Cerebellar nuclear complex (tissue), 1 donor: ENCODE results near the gene CLASP1.
"Not testable (repeated sequence)": the region's sequence is repeated elsewhere in the genome, so short reads cannot be mapped to it uniquely, and the experiment has no call there.

ENCODE experiments used
- DNase-seq, 2 experiments: peaks; one replicate each; lab custom pipeline; 2025; lab: John Stamatoyannopoulos, UW

The CLASP1 gene

GRCh38 chr2:121349721-121350401 is 299.4 kb downstream of the CLASP1 start:
- no peak for DNase-seq

- no peak for DNase-seq
Measured at GRCh38 chr2:121348128-121348740, 301.0 kb downstream of the CLASP1 start.

GRCh38 chr2:121346859-121347258 is 302.4 kb downstream of the CLASP1 start:
- DNase-seq = no peak

DNA sequence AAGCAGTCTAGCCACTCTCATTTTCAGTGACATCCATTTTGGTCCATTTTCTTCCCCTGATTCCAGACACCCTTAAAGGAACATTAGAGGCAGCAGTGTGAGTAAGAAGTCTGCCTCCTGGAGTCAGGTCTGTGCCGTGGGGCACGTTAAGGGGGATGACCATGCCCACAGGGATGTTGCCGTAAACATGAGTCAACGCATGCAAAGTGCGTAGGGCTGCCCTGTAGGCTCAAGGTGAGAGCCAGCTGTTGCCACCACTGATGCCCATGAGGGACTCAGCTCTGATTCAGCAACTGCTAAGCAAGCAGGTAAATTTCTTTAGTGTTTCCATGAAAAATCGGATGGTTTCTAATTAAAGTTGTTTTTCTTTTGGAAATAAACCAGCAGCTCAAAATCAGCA is 302.9 kb downstream of the CLASP1 start:
- DNase-seq = no peak

GRCh38 chr2:121345887-121346286 is 303.4 kb downstream of the CLASP1 start:
- DNase-seq = no peak

GRCh38 chr2:121345101-121345500 is 304.2 kb downstream of the CLASP1 start:
- no peak for DNase-seq

DNA sequence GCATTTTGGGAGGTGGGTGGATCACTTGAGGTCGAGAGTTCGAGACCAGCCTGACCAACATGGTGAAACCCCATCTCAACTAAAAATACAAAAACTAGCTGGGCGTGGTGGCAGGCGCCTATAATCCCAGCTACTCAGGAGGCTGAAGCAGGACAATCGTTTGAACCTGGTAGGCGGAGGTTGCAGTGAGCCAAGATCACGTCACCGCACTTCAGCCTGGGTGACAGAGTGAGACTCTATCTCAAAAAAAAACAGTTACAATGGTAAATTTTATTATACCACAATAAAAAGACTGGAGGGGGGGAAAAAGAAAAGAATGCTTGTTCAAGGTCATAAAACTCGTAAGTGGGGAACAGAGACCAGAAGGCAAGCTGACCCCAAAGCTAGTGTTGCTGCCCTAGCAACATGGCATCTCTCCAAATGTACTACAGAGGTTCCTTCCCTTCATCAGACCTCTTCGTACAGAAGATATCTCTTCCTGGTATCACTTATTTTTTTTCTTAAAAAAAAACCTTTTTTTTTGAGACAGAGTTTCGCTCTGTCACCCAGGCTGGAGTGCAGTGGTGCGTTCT is 305.3 kb downstream of the CLASP1 start:
- DNase-seq = not testable (repeated sequence)

DNA sequence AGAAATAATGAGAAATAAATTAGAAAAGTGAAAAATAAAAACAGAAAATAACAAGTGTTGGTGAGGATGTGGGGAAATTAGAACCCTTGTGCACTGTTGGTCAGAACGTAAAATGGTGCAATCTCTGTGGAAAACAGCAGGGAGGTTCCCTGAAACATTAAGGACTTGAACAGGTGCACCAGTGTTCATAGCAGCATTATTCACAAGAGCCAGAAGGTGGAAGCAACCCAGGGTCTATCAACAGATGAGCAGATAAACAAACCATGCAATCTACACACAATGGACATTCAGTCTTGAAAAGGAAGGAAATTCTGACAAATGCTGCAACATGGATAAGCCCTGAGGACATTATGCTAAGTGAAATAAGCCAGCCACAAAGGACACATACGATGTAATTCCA is 306.1 kb downstream of the CLASP1 start:
- no peak for DNase-seq

GRCh38 chr2:121342751-121343150 is 306.5 kb downstream of the CLASP1 start:
- DNase-seq = no peak

DNA sequence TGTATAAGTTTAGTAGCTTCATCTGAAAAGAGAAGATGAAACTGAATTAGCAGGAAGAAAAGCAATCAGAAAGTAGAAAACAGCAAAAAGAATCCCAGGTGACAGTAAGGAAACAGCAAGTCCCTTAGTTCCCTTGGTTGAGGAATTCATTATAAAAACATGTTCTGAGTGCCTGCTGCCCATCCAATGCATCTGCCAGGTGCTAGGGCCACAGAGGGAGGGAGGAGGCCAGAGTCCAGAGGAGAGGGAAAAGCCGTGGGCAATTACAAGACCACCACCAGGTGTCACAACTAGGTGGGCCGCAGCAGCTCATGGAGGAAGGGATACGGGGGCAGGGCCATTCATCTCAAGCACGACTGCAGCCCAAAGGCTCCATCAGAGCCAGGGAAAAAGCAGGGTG is 308.3 kb downstream of the CLASP1 start:
- DNase-seq = no peak

DNA sequence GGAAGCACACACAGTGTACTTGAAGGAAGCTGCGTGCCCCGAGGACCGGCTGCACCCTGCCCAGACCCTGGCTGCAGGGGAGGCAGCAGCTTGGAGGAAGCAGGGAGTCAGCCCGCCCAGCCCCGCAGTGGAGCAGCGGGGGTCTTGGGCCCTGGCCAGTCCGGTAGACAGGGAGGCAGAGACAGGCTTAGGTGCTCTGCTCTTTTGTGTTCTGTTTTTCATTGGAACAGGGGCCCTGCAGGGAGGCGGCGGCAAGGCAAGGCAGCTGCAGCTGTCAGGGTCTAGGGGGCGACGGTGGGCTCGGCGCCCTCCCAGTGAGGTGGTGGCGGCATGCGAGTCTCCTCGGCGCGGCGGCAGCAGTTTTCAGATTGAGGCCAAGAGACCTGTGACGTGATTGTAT is 311.0 kb downstream of the CLASP1 start:
- no peak for DNase-seq

DNA sequence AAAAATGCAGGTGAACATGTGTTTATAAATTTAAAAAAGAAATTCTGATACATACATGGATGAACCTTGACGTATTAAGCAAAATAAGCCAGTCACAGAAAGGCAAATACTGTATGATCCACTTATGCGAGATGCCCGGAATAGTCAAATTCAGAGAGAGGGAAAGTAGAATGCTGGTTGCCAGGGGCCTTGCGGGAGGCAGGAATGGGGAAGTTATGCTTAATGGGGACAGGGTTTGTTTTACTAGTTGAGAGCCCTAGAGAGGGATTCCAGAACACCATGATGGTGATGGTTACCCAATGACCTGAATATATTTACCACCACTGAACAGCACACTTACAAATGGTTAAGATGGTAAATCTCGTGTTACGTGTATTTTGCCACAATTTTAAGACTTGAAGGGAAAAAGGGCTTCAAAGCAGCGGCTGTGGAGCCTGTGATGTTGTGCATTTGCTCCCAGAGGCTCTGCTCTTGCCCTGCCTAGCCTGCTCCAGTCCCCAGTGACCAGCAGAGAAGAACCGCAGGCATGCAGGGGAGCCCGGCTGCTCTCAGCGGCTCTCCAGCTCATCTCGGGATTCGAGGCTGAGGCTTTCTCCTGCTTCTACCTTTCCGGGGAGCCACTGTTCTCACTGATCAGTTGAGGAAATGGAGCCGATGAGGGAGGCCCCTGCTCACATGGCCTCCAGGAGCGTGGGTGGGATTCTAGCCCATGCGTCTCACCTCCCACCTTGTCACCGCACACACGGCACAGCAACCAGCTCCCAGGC is 312.6 kb downstream of the CLASP1 start:
- no peak for DNase-seq

GRCh38 chr2:121335294-121336290 is 313.7 kb downstream of the CLASP1 start:
- DNase-seq = no peak

DNA sequence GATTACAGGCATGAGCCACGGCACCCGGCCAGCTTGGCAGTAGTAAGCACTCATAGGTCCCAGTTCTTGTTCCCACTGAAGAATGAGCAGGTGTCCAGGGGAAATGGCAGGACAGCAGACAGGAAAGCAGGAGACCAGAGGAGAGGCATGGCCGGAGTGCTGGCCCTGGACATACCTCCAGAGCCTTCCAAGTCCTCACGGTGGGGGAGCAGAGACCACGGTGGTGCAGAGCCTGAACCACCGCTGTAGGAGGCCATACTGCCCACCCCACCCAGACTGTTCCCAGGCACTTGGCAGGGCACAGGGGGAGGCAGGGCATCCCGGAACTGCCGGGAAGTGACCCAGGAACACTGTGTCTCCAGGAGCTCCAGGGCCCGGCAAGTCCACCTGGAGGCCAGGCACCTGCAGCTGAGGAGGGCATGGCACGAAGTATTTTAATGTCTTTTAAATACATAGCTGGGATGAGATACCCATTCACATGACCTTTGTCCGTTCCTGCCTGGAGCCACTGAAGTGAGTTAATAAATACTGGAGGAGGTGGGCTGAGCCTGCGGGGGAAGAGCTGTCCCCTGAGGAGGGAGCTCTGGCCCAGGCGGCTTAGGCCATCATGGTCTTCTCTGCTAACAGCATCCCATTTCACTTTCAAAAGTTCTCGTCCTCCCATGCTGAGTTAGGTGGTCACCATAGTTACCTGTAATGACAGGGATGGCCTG is 314.5 kb downstream of the CLASP1 start:
- DNase-seq = peak in 1 of 2 experiments; percentile 50

- no peak for DNase-seq
Measured at GRCh38 chr2:121333834-121334558, 315.3 kb downstream of the CLASP1 start.

DNA sequence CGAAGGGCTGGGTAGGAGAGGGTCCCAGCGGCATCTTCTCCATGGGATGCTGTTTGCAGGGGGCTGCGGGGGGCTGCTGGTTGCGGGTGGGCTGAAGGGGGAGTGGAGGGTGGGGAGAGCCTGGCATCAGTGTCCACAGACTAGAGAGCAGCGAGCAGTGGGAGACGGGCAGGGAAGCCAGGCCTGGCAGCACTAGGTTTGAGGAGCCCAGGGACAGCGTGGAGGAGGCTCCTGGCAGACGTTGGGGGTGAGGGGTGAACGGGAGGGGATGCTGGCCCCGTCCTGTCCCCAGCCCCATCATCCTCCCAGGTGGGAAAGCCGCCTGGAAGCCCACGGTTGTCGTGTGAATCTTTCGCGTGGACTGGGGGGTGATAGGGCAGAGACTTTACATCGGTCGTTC is 316.0 kb downstream of the CLASP1 start:
- DNase-seq = no peak

DNA sequence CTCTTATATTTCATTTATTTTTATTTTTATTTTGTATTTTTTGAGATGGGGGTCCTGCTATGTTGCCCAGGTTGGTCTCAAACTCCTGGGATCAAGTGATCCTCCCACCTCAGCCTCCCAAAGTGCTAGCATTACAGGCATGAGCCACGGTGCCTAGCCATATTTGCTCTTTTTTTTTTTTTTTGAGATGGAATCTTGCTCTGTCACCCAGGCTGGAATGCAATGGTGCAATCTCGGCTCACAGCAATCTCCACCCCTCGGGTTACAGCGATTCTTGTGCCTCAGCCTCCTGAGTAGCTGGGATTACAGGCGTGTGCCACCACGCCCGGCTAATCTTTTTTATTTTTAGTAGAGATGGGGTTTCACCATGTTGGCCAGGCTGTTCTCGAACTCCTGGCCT is 317.9 kb downstream of the CLASP1 start:
- not testable (repeated sequence) for DNase-seq

GRCh38 chr2:121330921-121331320 is 318.3 kb downstream of the CLASP1 start:
- no peak for DNase-seq

DNA sequence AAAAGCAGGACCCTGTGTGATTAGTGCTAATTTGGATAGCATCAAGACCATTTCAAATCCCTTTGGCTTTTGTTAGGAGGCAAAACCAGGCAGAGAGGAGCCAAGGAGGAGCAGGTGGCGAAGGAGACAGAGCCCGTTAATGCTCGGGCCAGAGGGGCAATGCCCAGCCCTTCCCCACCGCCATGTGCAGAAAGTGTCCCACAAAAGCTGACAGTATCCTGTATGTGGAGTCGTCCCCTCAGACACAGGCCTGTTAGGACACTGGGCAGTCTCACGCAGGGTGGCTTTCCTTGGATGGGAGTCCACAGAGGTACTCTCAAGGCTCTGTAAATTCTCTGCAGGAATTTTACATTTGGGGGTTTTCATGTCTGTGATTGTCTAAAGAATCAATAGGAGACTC is 319.5 kb downstream of the CLASP1 start:
- DNase-seq = no peak

DNA sequence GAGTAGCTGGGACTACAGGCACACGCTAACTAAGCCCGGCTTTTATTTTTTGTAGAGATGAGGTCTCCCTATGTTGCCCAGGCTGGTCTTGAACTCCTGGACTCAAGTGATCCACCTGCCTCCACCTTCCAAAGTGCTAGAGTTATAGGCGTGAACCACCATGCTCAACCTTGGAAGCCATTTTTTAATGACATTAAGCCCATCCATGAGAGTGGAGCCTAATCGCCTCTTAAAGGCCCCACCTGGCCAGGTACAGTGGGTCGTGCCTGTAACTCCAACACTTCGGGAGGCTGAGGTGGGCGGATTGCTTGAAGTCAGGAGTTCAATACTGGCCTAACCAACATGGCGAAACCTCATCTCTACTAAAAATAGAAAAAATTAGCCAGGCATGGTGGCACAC is 322.6 kb downstream of the CLASP1 start:
- DNase-seq = no peak
